Prostate gland (tissue), 2 donors: ENCODE results near the gene SGCA. TPM values are rescaled to one million over a fixed set of nuclear protein-coding genes. Genes with fewer than 3 reads are reported as not detected.
A peak's percentile ranks its signal among the peaks of the same experiment; 100 is the strongest.

Source experiments
- DNase-seq: peaks from one replicate; pipeline ENCODE4 v3.0.0-alpha.2; 2019; ENCODE audit warnings: low spot score
- H3K27ac ChIP-seq, 2 donors: fragments of 200-600 bp; sonication (generic); 2 replicates each; pipeline ENCODE4 v1.5.1; 2017 to 2019
- H3K27me3 ChIP-seq: fragments of 200-600 bp; sonication (generic); replicated peaks from 2 replicates; pipeline ENCODE4 v1.5.1; 2019; ENCODE audit not compliant: insufficient read depth
- H3K36me3 ChIP-seq, 2 donors: fragments of 200-600 bp; sonication (generic); 1 replicate in 1 of 2; 2 replicates in 1 of 2; pipeline versions ENCODE4 v1.5.1 to v1.8.1; 2017 to 2019
- H3K4me1 ChIP-seq: fragments of 200-600 bp; sonication (generic); replicated peaks from 2 replicates; pipeline ENCODE4 v1.5.1; 2019
- H3K4me3 ChIP-seq, 2 donors: fragments of 200-600 bp; sonication (generic); 2 replicates each; pipeline ENCODE4 v1.5.1; 2017 to 2019
- H3K9me3 ChIP-seq: fragments of 200-600 bp; sonication (generic); 2 replicates; pipeline ENCODE4 v1.5.1; 2017
- POLR2A ChIP-seq: fragments of 450-650 bp; IDR thresholded peaks from one replicate; pipeline ENCODE4 v1.6.1; 2016; ENCODE audit warnings: antibody characterized with exemption, mild to moderate bottlenecking
- POLR2AphosphoS5 ChIP-seq: sonication (generic); formaldehyde crosslinking; IDR thresholded peaks from one replicate; pipeline ENCODE4 v1.6.1; 2017; ENCODE audit warnings: antibody characterized with exemption
- WGBS: methylation state at CpG from one replicate; pipeline ENCODE4 v1.1.5; 2018; 5-methylcytosine and 5-hydroxymethylcytosine counted together
- intact Hi-C: fragments of 100-400 bp; cut with DNase I; formaldehyde crosslinking; loops from one replicate; pipeline ENCODE4 v1.14.2; 2022
- total RNA-seq, 2 donors: library from RNA; depleted of rRNA; stranded (reverse); fragments of >200 nt; gene quantifications; one replicate each; pipeline ENCODE4 v1.1.0, GENCODE V29; 2016
- TF ChIP-seq, protein P1 (sequence below), 4 experiments: fragments of 200-600 bp in 2 of 4; fragments of 450-650 bp in 2 of 4; sonication (generic) in 2 of 4; IDR thresholded peaks; 1 replicate in 3 of 4; 2 replicates in 1 of 4; pipeline ENCODE4 v1.5.1; 2016 to 2019; ENCODE audit warnings: antibody characterized with exemption in 4 of 4, mild to moderate bottlenecking in 2 of 4, moderate library complexity in 2 of 4

SGCA gene
- total RNA-seq, 2 donors from 2014 or later, result 13.9 to 19.4 TPM

DNA sequence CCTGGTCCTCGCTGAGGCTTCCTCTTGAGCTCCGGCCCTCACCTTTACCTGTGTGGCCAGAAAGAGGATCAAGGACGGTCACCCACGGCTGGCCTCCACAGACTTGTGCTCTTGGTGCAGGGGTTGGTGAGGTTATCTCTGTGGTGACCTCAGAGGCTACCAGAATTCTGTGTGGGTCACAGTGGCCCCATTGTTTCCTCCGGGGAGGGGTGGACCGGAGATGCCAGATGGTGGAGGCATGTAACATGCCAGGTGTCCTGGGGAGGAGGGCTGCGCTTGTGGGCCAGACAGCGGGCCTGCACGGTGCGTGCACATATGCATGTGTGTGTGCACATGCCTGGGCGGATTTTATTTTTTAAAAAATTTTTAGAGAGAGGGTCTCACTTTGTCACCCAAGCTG lies 6.3 kb downstream of the SGCA start:
- intact Hi-C loops, result no loop called here
- no peak for TF ChIP-seq POLR2AphosphoS5
- TF ChIP-seq, protein P1, sequence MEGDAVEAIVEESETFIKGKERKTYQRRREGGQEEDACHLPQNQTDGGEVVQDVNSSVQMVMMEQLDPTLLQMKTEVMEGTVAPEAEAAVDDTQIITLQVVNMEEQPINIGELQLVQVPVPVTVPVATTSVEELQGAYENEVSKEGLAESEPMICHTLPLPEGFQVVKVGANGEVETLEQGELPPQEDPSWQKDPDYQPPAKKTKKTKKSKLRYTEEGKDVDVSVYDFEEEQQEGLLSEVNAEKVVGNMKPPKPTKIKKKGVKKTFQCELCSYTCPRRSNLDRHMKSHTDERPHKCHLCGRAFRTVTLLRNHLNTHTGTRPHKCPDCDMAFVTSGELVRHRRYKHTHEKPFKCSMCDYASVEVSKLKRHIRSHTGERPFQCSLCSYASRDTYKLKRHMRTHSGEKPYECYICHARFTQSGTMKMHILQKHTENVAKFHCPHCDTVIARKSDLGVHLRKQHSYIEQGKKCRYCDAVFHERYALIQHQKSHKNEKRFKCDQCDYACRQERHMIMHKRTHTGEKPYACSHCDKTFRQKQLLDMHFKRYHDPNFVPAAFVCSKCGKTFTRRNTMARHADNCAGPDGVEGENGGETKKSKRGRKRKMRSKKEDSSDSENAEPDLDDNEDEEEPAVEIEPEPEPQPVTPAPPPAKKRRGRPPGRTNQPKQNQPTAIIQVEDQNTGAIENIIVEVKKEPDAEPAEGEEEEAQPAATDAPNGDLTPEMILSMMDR (IDR thresholded peaks at IDR 0.05), result no peak
- no peak for TF ChIP-seq POLR2A
- DNase-seq, result no peak
- WGBS, result 93% methylated on average over 11 of the region's 11 CpGs
- Histone ChIP-seq H3K27me3 (no peaks in the 10 kb centered on the region), H3K4me3 (no peak overlapping the region), H3K9me3 (no peaks in the 10 kb centered on the region), H3K4me1 (no peaks in the 10 kb centered on the region), H3K36me3 (no peaks in the 10 kb centered on the region), H3K27ac (no peak overlapping the region)

DNA sequence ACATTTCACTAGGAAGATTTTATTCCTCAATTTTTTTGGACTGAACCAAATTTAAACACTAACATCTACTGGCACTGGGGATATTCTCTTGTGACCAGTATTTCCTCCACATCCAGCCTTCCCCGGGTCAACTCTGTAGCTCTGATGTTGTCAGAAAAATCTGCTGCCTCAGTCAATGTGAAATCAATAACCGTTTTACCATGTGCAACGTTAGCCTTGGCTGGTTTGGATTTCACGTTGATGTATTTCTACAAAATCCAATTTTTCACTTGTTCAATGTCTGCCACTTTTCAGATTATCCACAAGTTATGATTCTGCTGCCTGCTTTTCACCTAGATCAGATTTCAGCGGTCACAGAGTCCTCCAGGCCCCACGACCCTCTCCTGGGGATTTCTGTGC lies 7.1 kb downstream of the SGCA start:
- TF ChIP-seq, protein P1 (IDR thresholded peaks at IDR 0.05), result no peak
- no peak for TF ChIP-seq POLR2AphosphoS5
- no peak for TF ChIP-seq POLR2A

DNA sequence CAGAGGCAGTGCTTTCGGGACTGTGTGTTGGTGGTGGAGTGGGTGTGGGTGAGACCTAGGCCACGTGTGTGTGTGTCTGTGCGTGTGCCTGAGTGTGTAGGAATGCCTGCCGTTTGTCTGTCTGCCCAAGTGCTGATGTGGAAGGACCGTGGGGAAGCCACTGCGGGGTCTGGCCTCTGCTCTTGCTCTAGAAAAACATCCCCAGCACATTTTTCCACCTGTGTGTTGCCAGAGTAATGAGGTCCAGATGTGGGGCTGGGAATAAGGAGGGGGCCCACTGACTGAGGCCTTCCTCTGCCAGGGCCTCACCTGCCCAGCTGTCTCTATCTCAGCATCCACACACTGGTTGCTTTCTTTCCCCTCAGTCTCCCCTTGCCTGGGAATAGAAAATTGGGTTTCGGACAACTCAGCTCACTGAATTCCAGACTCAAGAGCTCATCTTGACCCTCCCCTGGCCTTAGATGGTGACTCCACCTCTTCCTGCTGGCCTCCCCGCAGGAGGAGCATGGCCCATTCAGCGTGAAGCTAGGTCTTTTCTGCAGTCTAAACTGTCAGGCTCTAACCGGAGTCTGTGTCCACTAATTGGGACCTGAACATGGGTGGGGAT lies 7.6 kb downstream of the SGCA start:
- Histone ChIP-seq H3K4me1 (peaks cover 1% of the 10 kb centered on the region), H3K4me3 (no peak overlapping the region), H3K36me3 (no peaks in the 10 kb centered on the region), H3K9me3 (no peaks in the 10 kb centered on the region), H3K27me3 (no peaks in the 10 kb centered on the region), H3K27ac (peak overlapping the region; percentile 52 to 63)
- no peak for DNase-seq
- WGBS, result 55% methylated on average over 10 of the region's 10 CpGs
- TF ChIP-seq POLR2A (no peak), POLR2AphosphoS5 (no peak)
- TF ChIP-seq, protein P1 (IDR thresholded peaks at IDR 0.05), result no peak
- intact Hi-C loops, result no loop called here

More for the DNA sequence above, 7.1 kb downstream of the SGCA start:
- intact Hi-C loops, result no loop called here
- H3K9me3 ChIP-seq, result no peaks in the 10 kb centered on the region
- H3K4me1 ChIP-seq, result no peaks in the 10 kb centered on the region
- no peaks in the 10 kb centered on the region for H3K27me3 ChIP-seq
- H3K36me3 ChIP-seq, result no peaks in the 10 kb centered on the region
- peak overlapping the region; percentile 52 to 63 for H3K27ac ChIP-seq
- H3K4me3 ChIP-seq, result no peak overlapping the region
- no peak for DNase-seq
- 66% methylated on average over 6 of the region's 6 CpGs for WGBS

DNA sequence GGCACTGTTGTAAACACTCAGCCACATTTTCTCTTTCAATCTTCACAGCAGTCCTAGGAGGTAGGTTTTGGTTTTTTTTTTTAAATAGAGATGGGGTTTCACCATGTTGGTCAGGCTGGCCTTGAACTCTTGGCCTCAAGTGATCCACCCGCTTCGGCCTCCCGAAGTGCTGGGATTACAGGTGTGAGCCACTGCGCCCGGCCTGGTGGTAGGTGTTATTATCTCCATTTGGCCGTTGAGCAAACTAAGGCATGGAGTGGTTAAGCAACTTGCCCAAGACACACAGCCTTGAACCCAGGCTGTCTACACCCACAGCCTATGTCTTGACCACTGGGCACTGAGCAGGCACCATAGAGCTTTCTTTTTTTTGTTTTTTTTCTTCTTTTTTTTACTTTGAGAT lies 8.6 kb downstream of the SGCA start:
- Histone ChIP-seq H3K27ac (no peak overlapping the region), H3K4me3 (no peak overlapping the region), H3K36me3 (no peaks in the 10 kb centered on the region), H3K27me3 (no peaks in the 10 kb centered on the region), H3K9me3 (no peaks in the 10 kb centered on the region), H3K4me1 (peaks cover 5% of the 10 kb centered on the region)
- DNase-seq, result no peak
- 82% methylated on average over 6 of the region's 6 CpGs for WGBS
- no peak for TF ChIP-seq POLR2AphosphoS5
- no peak for TF ChIP-seq POLR2A
- TF ChIP-seq, protein P1 (IDR thresholded peaks at IDR 0.05), result no peak
- intact Hi-C loops, result no loop called here

DNA sequence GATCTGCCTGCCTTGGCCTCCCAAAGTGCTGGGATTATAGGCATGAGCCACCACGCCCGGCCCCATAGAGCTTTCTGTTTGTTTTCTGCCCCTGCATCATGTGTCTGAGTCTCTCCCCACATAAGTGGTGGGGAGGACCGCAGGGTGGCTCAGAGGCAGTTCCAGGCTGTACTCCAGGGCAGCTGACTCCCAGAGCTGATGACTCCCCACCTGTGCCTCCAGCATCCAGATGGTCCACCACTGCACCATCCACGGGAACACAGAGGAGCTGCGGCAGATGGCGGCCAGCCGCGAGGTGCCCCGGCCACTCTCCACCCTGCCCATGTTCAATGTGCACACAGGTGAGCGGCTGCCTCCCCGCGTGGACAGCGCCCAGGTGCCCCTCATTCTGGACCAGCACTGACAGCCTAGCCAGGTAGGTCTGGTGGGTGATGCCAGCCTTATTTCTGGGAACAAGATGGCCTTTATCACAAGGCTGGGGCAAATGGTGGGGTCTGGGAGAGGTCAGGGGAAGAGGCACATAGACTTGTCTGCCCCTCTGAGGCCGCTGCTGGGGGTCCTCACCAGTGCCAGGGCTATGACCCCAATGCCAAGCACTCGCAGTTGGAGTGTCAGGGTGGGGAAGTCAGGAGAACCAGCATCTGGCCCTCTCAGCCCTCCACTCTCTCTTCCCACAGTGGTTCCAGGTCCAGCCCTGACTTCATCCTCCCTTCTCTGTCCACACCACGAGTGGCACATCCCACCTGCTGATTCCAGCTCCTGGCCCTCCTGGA lies 9.4 kb downstream of the SGCA start:
- peak overlapping the region; percentile 12 to 68 for H3K27ac ChIP-seq
- 77% methylated on average over 7 of the region's 16 CpGs for WGBS

More for the DNA sequence above, 9.4 kb downstream of the SGCA start:
- DNase-seq, result no peak
- H3K36me3 ChIP-seq, result no peaks in the 10 kb centered on the region
- intact Hi-C loops, result no loop called here
- H3K9me3 ChIP-seq, result no peaks in the 10 kb centered on the region
- H3K4me3 ChIP-seq, result no peak overlapping the region
- H3K4me1 ChIP-seq, result peaks cover 5% of the 10 kb centered on the region
- H3K27me3 ChIP-seq, result no peaks in the 10 kb centered on the region
- TF ChIP-seq POLR2A (no peak), POLR2AphosphoS5 (no peak)
- TF ChIP-seq, protein P1 (IDR thresholded peaks at IDR 0.05), result no peak
